ENCODE measurements around the gene RASA1. TPM values are rescaled to one million over a fixed set of nuclear protein-coding genes. Genes with fewer than 3 reads are reported as not detected.

RASA1 gene
- total RNA-seq, 1 experiment from 2014 or later = 23.0 TPM

DNA sequence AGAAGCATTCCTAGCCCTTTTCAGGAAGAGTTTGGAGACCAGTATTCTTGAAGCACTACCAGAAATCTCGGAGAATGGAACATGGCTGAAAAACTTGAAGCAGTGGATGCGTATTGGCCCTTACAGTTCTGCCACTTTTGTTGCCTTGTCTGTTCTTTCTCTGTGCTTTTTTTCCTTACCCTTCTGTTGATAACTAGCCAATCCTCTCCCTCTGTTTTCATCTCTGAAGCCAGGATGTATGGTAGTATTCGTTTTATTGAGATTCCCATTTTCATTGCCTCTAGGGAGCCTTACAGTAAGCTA is 145.6 kb downstream of the RASA1 start:
- CTCF ChIA-PET = interaction anchor here (0.5 to 2.1 kb wide), 2 partner anchors 13 to 154 kb away, joined by 3 to 9 read pairs; no protein-coding TSS in a partner anchor
- Histone ChIP-seq H3K9me3 (no peaks in the 10 kb centered on the region), H3K36me3 (ENCODE audit: control insufficient read depth, insufficient read depth, low read length) (no peaks in the 10 kb centered on the region; the same call in 1 of the 2 replicates), H3K4me1 (0 out of 2 replicates have a peak, but pooled peaks cover 5% of the 10 kb centered on the region), H3K4me3 (ENCODE audit: low read depth, low read length) (peak overlapping the region; percentile 78), H3K27me3 (replicated peaks; ENCODE audit: control insufficient read depth, insufficient read depth, low read length) (no peaks in the 10 kb centered on the region)
- POLR2A ChIA-PET = interaction anchor here (0.5 to 1.0 kb wide), 6 partner anchors 14 to 728 kb away, joined by 3 to 5 read pairs (median 4); partner anchors contain the start of gene RASA1
- H3K27ac Mint-ChIP-seq (ENCODE audit: unreplicated experiment) = peak overlapping the region; percentile 93
- peak overlapping the region; percentile 91 for H3K4me3 Mint-ChIP-seq (ENCODE audit: unreplicated experiment)
- H3K36me3 Mint-ChIP-seq (ENCODE audit: insufficient read depth, unreplicated experiment) = peaks cover 23% of the 10 kb centered on the region
- BruUV-seq (replicated peaks) = TSS peak; percentile 90
- DNase-seq = no peak
- peaks cover 2% of the 10 kb centered on the region for H3K27me3 Mint-ChIP-seq (ENCODE audit: insufficient read depth, unreplicated experiment)
- intact Hi-C loops (cut with micrococcal nuclease; ENCODE audit: unreplicated experiment) = loop anchor here (1.0 to 5.0 kb wide), 3 partner anchors 146 to 854 kb away; partner anchors contain the start of genes RASA1 and TMEM161B
- no peaks in the 10 kb centered on the region for H3K4me1 Mint-ChIP-seq (ENCODE audit: low read depth, unreplicated experiment)
- no peaks in the 10 kb centered on the region for H3K9me3 Mint-ChIP-seq (ENCODE audit: unreplicated experiment)
- TF ChIP-seq, protein P1, sequence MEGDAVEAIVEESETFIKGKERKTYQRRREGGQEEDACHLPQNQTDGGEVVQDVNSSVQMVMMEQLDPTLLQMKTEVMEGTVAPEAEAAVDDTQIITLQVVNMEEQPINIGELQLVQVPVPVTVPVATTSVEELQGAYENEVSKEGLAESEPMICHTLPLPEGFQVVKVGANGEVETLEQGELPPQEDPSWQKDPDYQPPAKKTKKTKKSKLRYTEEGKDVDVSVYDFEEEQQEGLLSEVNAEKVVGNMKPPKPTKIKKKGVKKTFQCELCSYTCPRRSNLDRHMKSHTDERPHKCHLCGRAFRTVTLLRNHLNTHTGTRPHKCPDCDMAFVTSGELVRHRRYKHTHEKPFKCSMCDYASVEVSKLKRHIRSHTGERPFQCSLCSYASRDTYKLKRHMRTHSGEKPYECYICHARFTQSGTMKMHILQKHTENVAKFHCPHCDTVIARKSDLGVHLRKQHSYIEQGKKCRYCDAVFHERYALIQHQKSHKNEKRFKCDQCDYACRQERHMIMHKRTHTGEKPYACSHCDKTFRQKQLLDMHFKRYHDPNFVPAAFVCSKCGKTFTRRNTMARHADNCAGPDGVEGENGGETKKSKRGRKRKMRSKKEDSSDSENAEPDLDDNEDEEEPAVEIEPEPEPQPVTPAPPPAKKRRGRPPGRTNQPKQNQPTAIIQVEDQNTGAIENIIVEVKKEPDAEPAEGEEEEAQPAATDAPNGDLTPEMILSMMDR (IDR thresholded peaks at IDR 0.05; ENCODE audit: insufficient read depth in 1 of 2, low read depth in 1 of 2, low read length in 1 of 2, severe bottlenecking in 1 of 2, unreplicated experiment in 1 of 2) = no peak

DNA sequence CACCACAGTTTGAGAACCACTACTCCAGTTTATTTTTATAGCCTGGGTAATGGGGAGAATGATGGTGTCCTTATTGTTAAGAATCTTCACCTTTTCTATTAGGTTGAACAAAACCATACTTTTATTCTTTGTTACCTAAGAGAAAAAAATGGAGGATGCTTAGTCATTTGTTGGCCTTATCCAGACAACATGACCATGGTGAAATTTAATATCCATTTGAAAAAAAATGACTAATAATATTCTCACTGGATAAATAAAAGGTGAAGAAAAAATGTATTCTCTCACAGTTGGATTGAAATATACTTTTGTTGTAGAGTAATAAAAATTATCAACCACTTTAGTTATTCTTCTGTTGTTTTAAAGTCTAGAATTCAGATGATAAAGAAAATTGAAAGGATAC is 150.8 kb downstream of the RASA1 start:
- Mint-ChIP-seq H3K4me1 (ENCODE audit: low read depth, unreplicated experiment) (no peaks in the 10 kb centered on the region), H3K9me3 (ENCODE audit: unreplicated experiment) (no peaks in the 10 kb centered on the region), H3K27ac (ENCODE audit: unreplicated experiment) (no peak overlapping the region), H3K36me3 (ENCODE audit: insufficient read depth, unreplicated experiment) (no peaks in the 10 kb centered on the region), H3K4me3 (ENCODE audit: unreplicated experiment) (no peak overlapping the region), H3K27me3 (ENCODE audit: insufficient read depth, unreplicated experiment) (peaks cover 6% of the 10 kb centered on the region)
- no TSS peak for BruUV-seq (replicated peaks)
- ChIA-PET POLR2A (no interaction called here), CTCF (no interaction called here)
- no peak for DNase-seq
- Histone ChIP-seq H3K4me3 (ENCODE audit: low read depth, low read length) (no peak overlapping the region), H3K36me3 (ENCODE audit: control insufficient read depth, insufficient read depth, low read length) (no peaks in the 10 kb centered on the region), H3K4me1 (no peaks in the 10 kb centered on the region), H3K27me3 (replicated peaks; ENCODE audit: control insufficient read depth, insufficient read depth, low read length) (no peaks in the 10 kb centered on the region), H3K9me3 (no peaks in the 10 kb centered on the region)
- intact Hi-C loops (cut with micrococcal nuclease; ENCODE audit: unreplicated experiment) = no loop called here
- TF ChIP-seq, protein P1 (IDR thresholded peaks at IDR 0.05; ENCODE audit: insufficient read depth in 1 of 2, low read depth in 1 of 2, low read length in 1 of 2, severe bottlenecking in 1 of 2, unreplicated experiment in 1 of 2) = no peak

DNA sequence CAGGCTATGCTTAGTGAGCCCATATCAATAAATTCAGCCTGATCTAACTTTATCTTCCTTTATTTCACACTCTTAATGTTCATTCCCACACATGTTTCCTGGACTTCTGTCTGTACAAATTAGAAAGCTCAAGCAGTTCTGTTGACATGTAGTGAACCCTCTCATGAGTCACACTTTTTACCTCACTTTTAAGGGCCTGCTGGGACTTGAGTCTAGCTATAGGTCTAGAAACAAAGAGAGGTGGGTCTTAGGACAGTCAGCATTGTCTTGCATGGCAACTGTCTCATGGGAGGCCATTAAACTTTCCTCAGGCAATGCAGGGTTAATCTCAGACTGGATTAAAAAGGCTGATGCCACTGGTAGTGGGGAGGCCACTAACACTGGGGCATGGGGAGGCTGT is 153.6 kb downstream of the RASA1 start:
- no peak overlapping the region for H3K27ac Mint-ChIP-seq (ENCODE audit: unreplicated experiment)
- no peaks in the 10 kb centered on the region for H3K4me1 Mint-ChIP-seq (ENCODE audit: low read depth, unreplicated experiment)
- no peak overlapping the region for H3K4me3 ChIP-seq (ENCODE audit: low read depth, low read length)
- H3K36me3 Mint-ChIP-seq (ENCODE audit: insufficient read depth, unreplicated experiment) = no peaks in the 10 kb centered on the region
- TF ChIP-seq, protein P1 (IDR thresholded peaks at IDR 0.05; ENCODE audit: insufficient read depth in 1 of 2, low read depth in 1 of 2, low read length in 1 of 2, severe bottlenecking in 1 of 2, unreplicated experiment in 1 of 2) = no peak
- no peaks in the 10 kb centered on the region for H3K4me1 ChIP-seq
- no peaks in the 10 kb centered on the region for H3K9me3 Mint-ChIP-seq (ENCODE audit: unreplicated experiment)
- no peak overlapping the region for H3K4me3 Mint-ChIP-seq (ENCODE audit: unreplicated experiment)
- intact Hi-C loops (cut with micrococcal nuclease; ENCODE audit: unreplicated experiment) = loop anchor here (10.0 kb wide), 2 partner anchors 343 to 1273 kb away; no protein-coding TSS in a partner anchor
- no peaks in the 10 kb centered on the region for H3K36me3 ChIP-seq (ENCODE audit: control insufficient read depth, insufficient read depth, low read length)
- no peak for DNase-seq
- ChIA-PET CTCF (no interaction called here), POLR2A (no interaction called here)
- no TSS peak for BruUV-seq (replicated peaks)
- peaks cover 6% of the 10 kb centered on the region for H3K27me3 Mint-ChIP-seq (ENCODE audit: insufficient read depth, unreplicated experiment)
- H3K27me3 ChIP-seq (replicated peaks; ENCODE audit: control insufficient read depth, insufficient read depth, low read length) = no peaks in the 10 kb centered on the region; the same call in 1 of the 2 replicates
- H3K9me3 ChIP-seq = no peaks in the 10 kb centered on the region

All from Caco-2 (cell line).